HEK293 (cell line): Measurements from ENCODE around the gene GNB4.

Experiments
- CTCF ChIA-PET: fragments of 350-600 bp; formaldehyde crosslinking; extraction: SDS; loops from one replicate; lab custom pipeline; 2021; ENCODE audit warnings: antibody characterized with exemption; lab: Yijun Ruan, JAX
- POLR2A ChIA-PET: fragments of 300-600 bp; formaldehyde crosslinking; extraction: SDS; loops from one replicate; lab custom pipeline; 2020; ENCODE audit warnings: antibody characterized with exemption, inconsistent platforms; lab: Yijun Ruan, JAX
- H3K27ac ChIP-seq: fragments of 200-500 bp; sonication (Bioruptor generic); 2 replicates; pipeline ENCODE4 v1.5.1; 2014; ENCODE audit warnings: low read depth, low read length, control low read depth, inconsistent platforms; ENCODE audit errors: extremely low read depth
- H3K36me3 ChIP-seq, 2 experiments: fragments of 200-500 bp in 1 of 2; sonication (Bioruptor generic) in 1 of 2; 1 replicate in 1 of 2; 2 replicates in 1 of 2; pipeline ENCODE4 v1.5.1; 2014 to 2017; ENCODE audit warnings: inconsistent platforms in 2 of 2, low read length in 2 of 2; ENCODE audit not compliant: control insufficient read depth in 2 of 2, insufficient read depth in 1 of 2
- H3K4me1 ChIP-seq: fragments of 200-500 bp; sonication (Bioruptor generic); 2 replicates; pipeline ENCODE4 v1.5.1; 2014; ENCODE audit warnings: mild to moderate bottlenecking, low read length, inconsistent platforms; ENCODE audit not compliant: control insufficient read depth, insufficient read depth
- H3K4me3 ChIP-seq: 2 replicates; pipeline ENCODE4 v1.5.1; 2011; ENCODE audit warnings: low read depth, mild to moderate bottlenecking, control low read depth, low read length, moderate library complexity
- H3K9me3 ChIP-seq: fragments of 200-500 bp; sonication (Bioruptor generic); 2 replicates; pipeline ENCODE4 v1.5.1; 2014; ENCODE audit warnings: low read depth, low read length, inconsistent platforms; ENCODE audit not compliant: control insufficient read depth, insufficient read depth
- OSR2 ChIP-seq: fragments of 450-650 bp; formaldehyde crosslinking; IDR thresholded peaks from 2 replicates; pipeline ENCODE4 v1.5.1; 2016; ENCODE audit warnings: missing biosample characterization, missing genetic modification characterization
- PRDM1 ChIP-seq: fragments of 450-650 bp; formaldehyde crosslinking; IDR thresholded peaks from 2 replicates; pipeline ENCODE4; 2016; ENCODE audit warnings: missing biosample characterization, missing genetic modification characterization
- SALL2 ChIP-seq: fragments of 450-650 bp; formaldehyde crosslinking; IDR thresholded peaks from 2 replicates; pipeline ENCODE4 v1.5.0; 2017; ENCODE audit warnings: missing biosample characterization, mild to moderate bottlenecking, missing genetic modification characterization, borderline replicate concordance
- TRIM28 ChIP-seq: IDR thresholded peaks from 2 replicates; pipeline ENCODE4 v1.6.1; 2011; ENCODE audit warnings: low read length, control low read depth, borderline replicate concordance
- ZEB2 ChIP-seq: fragments of 450-650 bp; formaldehyde crosslinking; IDR thresholded peaks from 2 replicates; pipeline ENCODE4 v1.5.1; 2016; ENCODE audit warnings: missing biosample characterization, missing genetic modification characterization
- ZNF223 ChIP-seq: fragments of 450-650 bp; formaldehyde crosslinking; IDR thresholded peaks from 2 replicates; pipeline ENCODE4 v1.5.1; 2016; ENCODE audit warnings: missing biosample characterization, missing genetic modification characterization
- ZNF274 ChIP-seq, 2 experiments: fragments of 200-500 bp in 1 of 2; fragments of 450-650 bp in 1 of 2; sonication (Bioruptor generic) in 1 of 2; formaldehyde crosslinking in 1 of 2; IDR thresholded peaks; 2 replicates each; pipeline versions ENCODE4 v1.5.1 to v1.6.1; 2014 to 2016; ENCODE audit warnings: borderline replicate concordance in 1 of 2, inconsistent platforms in 1 of 2, low read length in 1 of 2, missing biosample characterization in 1 of 2, missing genetic modification characterization in 1 of 2
- ZNF324 ChIP-seq: fragments of 450-650 bp; formaldehyde crosslinking; IDR thresholded peaks from 2 replicates; pipeline ENCODE4 v1.5.1; 2016; ENCODE audit warnings: missing biosample characterization, missing genetic modification characterization
- ZNF416 ChIP-seq: fragments of 450-650 bp; formaldehyde crosslinking; IDR thresholded peaks from 2 replicates; pipeline ENCODE4 v1.5.1; 2016; ENCODE audit warnings: missing biosample characterization, missing genetic modification characterization
- ZNF529 ChIP-seq: fragments of 450-650 bp; formaldehyde crosslinking; IDR thresholded peaks from 2 replicates; pipeline ENCODE4 v1.5.1; 2017; ENCODE audit warnings: missing genetic modification characterization, missing biosample characterization; ENCODE audit not compliant: insufficient replicate concordance
- ZNF555 ChIP-seq: fragments of 450-650 bp; formaldehyde crosslinking; conservative IDR thresholded peaks from 2 replicates; pipeline ENCODE4 v1.5.1; 2017; ENCODE audit warnings: missing biosample characterization, mild to moderate bottlenecking, missing genetic modification characterization, inconsistent platforms
- ZNF558 ChIP-seq: fragments of 450-650 bp; formaldehyde crosslinking; IDR thresholded peaks from 2 replicates; pipeline ENCODE4 v1.5.1; 2016; ENCODE audit warnings: missing biosample characterization, missing genetic modification characterization
- ZNF560 ChIP-seq: fragments of 450-650 bp; formaldehyde crosslinking; IDR thresholded peaks from 2 replicates; pipeline ENCODE4 v1.5.1; 2017; ENCODE audit warnings: missing biosample characterization, missing genetic modification characterization, borderline replicate concordance
- ZNF677 ChIP-seq: fragments of 450-650 bp; IDR thresholded peaks from 2 replicates; pipeline ENCODE4 v1.5.0; 2018; ENCODE audit warnings: missing biosample characterization, mild to moderate bottlenecking, missing genetic modification characterization, moderate library complexity
- ZNF785 ChIP-seq: fragments of 450-650 bp; formaldehyde crosslinking; IDR thresholded peaks from 2 replicates; pipeline ENCODE4 v1.5.1; 2016; ENCODE audit warnings: missing biosample characterization, missing genetic modification characterization
- ZSCAN23 ChIP-seq: fragments of 450-650 bp; formaldehyde crosslinking; IDR thresholded peaks from 2 replicates; pipeline ENCODE4 v1.5.1; 2016; ENCODE audit warnings: missing biosample characterization, missing genetic modification characterization
- TF ChIP-seq, protein P1 (sequence below): fragments of 450-650 bp; formaldehyde crosslinking; conservative IDR thresholded peaks from 2 replicates; pipeline ENCODE4 v1.5.1; 2016; ENCODE audit warnings: low read depth, missing biosample characterization, missing genetic modification characterization
- TF ChIP-seq, protein P2 (sequence below): fragments of 450-650 bp; formaldehyde crosslinking; IDR thresholded peaks from 2 replicates; pipeline ENCODE4 v1.5.1; 2016; ENCODE audit warnings: missing biosample characterization, missing genetic modification characterization, low read depth
- TF ChIP-seq, protein P3 (sequence below): fragments of 450-650 bp; formaldehyde crosslinking; IDR thresholded peaks from 2 replicates; pipeline ENCODE4 v1.5.1; 2017; ENCODE audit warnings: missing biosample characterization, missing genetic modification characterization
- TF ChIP-seq, protein P4 (sequence below): fragments of 450-650 bp; formaldehyde crosslinking; IDR thresholded peaks from 2 replicates; pipeline ENCODE4 v1.5.1; 2016; ENCODE audit warnings: missing biosample characterization, missing genetic modification characterization
- TF ChIP-seq, protein P5 (sequence below): fragments of 450-650 bp; formaldehyde crosslinking; IDR thresholded peaks from 2 replicates; pipeline ENCODE4 v1.5.1; 2017; ENCODE audit warnings: missing biosample characterization, missing genetic modification characterization

The GNB4 gene

DNA sequence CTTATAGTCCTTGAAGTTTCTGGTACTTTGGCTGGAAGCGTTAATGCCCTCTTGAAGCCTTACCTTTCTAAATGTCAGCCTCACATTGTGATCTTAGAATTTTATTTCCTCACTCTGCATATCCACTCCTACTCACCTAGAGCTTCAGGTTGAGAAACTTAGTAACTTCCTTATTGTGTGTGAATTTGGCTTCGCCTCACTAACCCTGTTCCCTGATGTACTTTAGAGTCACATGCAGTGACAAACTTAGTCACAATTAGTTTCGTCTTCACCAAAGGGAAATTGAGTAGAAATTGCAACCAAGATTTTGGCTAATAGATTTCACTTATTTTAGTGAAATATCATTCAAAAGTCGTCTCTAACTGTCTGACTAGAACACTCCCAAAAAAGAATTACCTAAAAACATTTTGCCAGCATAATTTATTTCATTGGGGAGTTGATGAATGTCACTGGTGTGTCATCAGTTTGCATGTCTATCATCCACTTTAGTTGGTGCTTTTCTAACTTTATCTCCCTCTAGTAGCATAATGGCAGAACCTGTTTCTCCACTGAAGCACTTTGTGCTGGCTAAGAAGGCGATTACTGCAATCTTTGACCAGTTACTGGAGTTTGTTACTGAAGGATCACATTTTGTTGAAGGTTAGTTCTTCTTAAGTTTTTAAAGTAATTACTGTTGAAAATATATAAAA is 102.8 kb downstream of the GNB4 start:
- POLR2A ChIA-PET, result interaction anchor here (2.4 kb wide), 1 partner anchor 214 kb away, joined by 7 read pairs; the partner anchor contains the start of gene ACTL6A
- CTCF ChIA-PET, result interaction anchor here (0.6 kb wide), 1 partner anchor 14 kb away, joined by 3 read pairs; no protein-coding TSS in a partner anchor
- no peak overlapping the region for H3K27ac ChIP-seq
- H3K9me3 ChIP-seq, result no peaks in the 10 kb centered on the region
- TF ChIP-seq ZNF558 (tag by site-specific recombination) (no peak), PRDM1 (0 out of 2 replicates have a peak, but pooled peaks have one; percentile 21), ZNF274 (IDR thresholded peaks at IDR 0.05; ENCODE audit: low read length) (no peak), ZNF274 (tag by site-specific recombination; IDR thresholded peaks at IDR 0.05; ENCODE audit: borderline replicate concordance) (no peak)
- TF ChIP-seq, protein P1, sequence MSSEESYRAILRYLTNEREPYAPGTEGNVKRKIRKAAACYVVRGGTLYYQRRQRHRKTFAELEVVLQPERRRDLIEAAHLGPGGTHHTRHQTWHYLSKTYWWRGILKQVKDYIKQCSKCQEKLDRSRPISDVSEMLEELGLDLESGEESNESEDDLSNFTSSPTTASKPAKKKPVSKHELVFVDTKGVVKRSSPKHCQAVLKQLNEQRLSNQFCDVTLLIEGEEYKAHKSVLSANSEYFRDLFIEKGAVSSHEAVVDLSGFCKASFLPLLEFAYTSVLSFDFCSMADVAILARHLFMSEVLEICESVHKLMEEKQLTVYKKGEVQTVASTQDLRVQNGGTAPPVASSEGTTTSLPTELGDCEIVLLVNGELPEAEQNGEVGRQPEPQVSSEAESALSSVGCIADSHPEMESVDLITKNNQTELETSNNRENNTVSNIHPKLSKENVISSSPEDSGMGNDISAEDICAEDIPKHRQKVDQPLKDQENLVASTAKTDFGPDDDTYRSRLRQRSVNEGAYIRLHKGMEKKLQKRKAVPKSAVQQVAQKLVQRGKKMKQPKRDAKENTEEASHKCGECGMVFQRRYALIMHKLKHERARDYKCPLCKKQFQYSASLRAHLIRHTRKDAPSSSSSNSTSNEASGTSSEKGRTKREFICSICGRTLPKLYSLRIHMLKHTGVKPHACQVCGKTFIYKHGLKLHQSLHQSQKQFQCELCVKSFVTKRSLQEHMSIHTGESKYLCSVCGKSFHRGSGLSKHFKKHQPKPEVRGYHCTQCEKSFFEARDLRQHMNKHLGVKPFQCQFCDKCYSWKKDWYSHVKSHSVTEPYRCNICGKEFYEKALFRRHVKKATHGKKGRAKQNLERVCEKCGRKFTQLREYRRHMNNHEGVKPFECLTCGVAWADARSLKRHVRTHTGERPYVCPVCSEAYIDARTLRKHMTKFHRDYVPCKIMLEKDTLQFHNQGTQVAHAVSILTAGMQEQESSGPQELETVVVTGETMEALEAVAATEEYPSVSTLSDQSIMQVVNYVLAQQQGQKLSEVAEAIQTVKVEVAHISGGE, result no peak
- TF ChIP-seq, all 188 proteins: peak for 1
- Histone ChIP-seq H3K36me3 (peaks cover 9 to 32% of the 10 kb centered on the region in 2 experiments; a peak in 2 of 3 replicates), H3K4me3 (peak overlapping the region; percentile 97), H3K4me1 (no peaks in the 10 kb centered on the region)

DNA sequence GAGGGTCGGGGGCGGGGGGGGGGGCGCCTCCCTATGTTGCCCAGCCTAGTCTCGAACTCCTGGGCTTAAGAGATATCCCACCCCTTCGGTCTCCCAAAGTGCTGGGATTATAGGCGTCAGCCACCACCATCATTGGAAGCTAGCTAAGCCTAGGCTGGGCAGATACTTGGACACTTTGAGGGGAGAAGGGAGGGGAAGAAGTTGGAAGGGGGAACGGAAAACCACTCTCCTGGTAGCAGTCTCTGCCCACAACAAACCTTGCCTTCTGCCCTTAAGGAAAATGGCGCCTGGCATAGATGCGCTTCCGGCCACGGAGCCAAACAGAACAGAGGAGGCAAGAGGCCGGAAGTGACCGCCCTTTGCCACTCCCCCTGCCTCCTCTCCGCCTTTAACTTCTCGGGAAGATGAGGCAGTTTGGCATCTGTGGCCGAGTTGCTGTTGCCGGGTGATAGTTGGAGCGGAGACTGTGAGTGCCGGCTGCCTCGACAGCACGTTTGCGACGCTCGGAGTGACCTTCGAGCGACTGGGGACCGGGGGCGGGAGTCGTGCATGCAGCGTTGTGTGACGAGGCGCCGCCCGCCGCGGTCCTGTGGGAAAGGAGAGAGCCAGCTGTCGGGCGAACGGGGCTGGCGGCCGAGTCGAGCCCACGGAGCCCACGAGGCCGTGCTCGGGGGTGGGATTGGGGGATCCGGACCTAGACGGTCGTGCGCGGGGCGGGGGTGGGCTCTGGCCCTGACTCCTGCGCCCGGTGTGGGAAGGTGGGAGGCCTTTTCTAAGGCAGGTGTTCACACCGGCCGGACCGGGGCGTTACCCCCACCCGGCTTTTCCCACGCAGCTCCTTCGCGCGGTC is 103.7 kb downstream of the GNB4 start, which contains the start of gene MFN1:
Gene MFN1, plus strand, starts transcription at position 365 of the 850 bp plus-strand sequence. CDS start 1,143 bp downstream, outside the sequence.
- CTCF ChIA-PET, result interaction anchor here (0.6 kb wide), 3 partner anchors 11 to 373 kb away, joined by 3 to 4 read pairs (median 3); no protein-coding TSS in a partner anchor
- Histone ChIP-seq H3K4me1 (no peaks in the 10 kb centered on the region), H3K9me3 (no peaks in the 10 kb centered on the region), H3K27ac (0 out of 2 replicates have a peak within 1 kb of the TSS, but pooled peaks have one; percentile 5), H3K36me3 (peaks cover 9 to 28% of the 10 kb centered on the region in 2 experiments; a peak in 2 of 3 replicates), H3K4me3 (peak within 1 kb of the TSS; percentile 97)
- POLR2A ChIA-PET, result interaction anchor here (0.9 to 2.4 kb wide), 2 partner anchors 27 to 215 kb away, joined by 3 to 7 read pairs; partner anchors contain the start of gene ACTL6A
- no peak for TF ChIP-seq ZEB2 (tag by site-specific recombination)
- TF ChIP-seq, protein P2, sequence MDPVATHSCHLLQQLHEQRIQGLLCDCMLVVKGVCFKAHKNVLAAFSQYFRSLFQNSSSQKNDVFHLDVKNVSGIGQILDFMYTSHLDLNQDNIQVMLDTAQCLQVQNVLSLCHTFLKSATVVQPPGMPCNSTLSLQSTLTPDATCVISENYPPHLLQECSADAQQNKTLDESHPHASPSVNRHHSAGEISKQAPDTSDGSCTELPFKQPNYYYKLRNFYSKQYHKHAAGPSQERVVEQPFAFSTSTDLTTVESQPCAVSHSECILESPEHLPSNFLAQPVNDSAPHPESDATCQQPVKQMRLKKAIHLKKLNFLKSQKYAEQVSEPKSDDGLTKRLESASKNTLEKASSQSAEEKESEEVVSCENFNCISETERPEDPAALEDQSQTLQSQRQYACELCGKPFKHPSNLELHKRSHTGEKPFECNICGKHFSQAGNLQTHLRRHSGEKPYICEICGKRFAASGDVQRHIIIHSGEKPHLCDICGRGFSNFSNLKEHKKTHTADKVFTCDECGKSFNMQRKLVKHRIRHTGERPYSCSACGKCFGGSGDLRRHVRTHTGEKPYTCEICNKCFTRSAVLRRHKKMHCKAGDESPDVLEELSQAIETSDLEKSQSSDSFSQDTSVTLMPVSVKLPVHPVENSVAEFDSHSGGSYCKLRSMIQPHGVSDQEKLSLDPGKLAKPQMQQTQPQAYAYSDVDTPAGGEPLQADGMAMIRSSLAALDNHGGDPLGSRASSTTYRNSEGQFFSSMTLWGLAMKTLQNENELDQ, result no peak
- TF ChIP-seq, protein P3, sequence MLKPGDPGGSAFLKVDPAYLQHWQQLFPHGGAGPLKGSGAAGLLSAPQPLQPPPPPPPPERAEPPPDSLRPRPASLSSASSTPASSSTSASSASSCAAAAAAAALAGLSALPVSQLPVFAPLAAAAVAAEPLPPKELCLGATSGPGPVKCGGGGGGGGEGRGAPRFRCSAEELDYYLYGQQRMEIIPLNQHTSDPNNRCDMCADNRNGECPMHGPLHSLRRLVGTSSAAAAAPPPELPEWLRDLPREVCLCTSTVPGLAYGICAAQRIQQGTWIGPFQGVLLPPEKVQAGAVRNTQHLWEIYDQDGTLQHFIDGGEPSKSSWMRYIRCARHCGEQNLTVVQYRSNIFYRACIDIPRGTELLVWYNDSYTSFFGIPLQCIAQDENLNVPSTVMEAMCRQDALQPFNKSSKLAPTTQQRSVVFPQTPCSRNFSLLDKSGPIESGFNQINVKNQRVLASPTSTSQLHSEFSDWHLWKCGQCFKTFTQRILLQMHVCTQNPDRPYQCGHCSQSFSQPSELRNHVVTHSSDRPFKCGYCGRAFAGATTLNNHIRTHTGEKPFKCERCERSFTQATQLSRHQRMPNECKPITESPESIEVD (tag by site-specific recombination), result no peak
- TF ChIP-seq ZNF677, result no peak
- no peak for TF ChIP-seq ZNF555
- TF ChIP-seq TRIM28, result no peak
- no peak for TF ChIP-seq ZNF416 (tag by site-specific recombination)
- no peak for TF ChIP-seq ZSCAN23
- no peak for TF ChIP-seq ZNF529
- no peak for TF ChIP-seq ZNF785 (tag by site-specific recombination)
- TF ChIP-seq, protein P4, sequence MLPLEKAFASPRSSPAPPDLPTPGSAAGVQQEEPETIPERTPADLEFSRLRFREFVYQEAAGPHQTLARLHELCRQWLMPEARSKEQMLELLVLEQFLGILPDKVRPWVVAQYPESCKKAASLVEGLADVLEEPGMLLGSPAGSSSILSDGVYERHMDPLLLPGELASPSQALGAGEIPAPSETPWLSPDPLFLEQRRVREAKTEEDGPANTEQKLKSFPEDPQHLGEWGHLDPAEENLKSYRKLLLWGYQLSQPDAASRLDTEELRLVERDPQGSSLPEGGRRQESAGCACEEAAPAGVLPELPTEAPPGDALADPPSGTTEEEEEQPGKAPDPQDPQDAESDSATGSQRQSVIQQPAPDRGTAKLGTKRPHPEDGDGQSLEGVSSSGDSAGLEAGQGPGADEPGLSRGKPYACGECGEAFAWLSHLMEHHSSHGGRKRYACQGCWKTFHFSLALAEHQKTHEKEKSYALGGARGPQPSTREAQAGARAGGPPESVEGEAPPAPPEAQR (tag by site-specific recombination), result no peak
- no peak for TF ChIP-seq ZNF223
- TF ChIP-seq ZNF324 (tag by site-specific recombination), result no peak
- TF ChIP-seq, protein P5, sequence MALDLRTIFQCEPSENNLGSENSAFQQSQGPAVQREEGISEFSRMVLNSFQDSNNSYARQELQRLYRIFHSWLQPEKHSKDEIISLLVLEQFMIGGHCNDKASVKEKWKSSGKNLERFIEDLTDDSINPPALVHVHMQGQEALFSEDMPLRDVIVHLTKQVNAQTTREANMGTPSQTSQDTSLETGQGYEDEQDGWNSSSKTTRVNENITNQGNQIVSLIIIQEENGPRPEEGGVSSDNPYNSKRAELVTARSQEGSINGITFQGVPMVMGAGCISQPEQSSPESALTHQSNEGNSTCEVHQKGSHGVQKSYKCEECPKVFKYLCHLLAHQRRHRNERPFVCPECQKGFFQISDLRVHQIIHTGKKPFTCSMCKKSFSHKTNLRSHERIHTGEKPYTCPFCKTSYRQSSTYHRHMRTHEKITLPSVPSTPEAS (tag by site-specific recombination), result no peak
- TF ChIP-seq OSR2, result no peak; the same call in 1 of the 2 replicates
- TF ChIP-seq ZNF560, result no peak
- TF ChIP-seq SALL2 (tag by site-specific recombination), result no peak
